Lower leg skin (tissue), 4 donors: ENCODE data around the gene LRATD1. TPM values are rescaled to one million over a fixed set of nuclear protein-coding genes. Genes with fewer than 3 reads are reported as not detected.

Experiments used
- DNase-seq, 2 donors: peaks; one replicate each; pipeline ENCODE4 v3.0.0-alpha.2; 2019; ENCODE audit warnings: low spot score in 2 of 2
- H3K4me3 ChIP-seq: fragments of 200-600 bp; sonication (generic); 2 replicates; pipeline ENCODE4 v1.5.1; 2017; ENCODE audit warnings: mild to moderate bottlenecking, low read depth; ENCODE audit not compliant: poor library complexity, severe bottlenecking
- POLR2A ChIP-seq, 2 donors: fragments of 450-650 bp; IDR thresholded peaks; one replicate each; pipeline ENCODE4 v1.6.1; 2016 to 2017; ENCODE audit warnings: antibody characterized with exemption in 2 of 2, mild to moderate bottlenecking in 1 of 2, moderate library complexity in 1 of 2
- WGBS, 2 donors: methylation state at CpG; one replicate each; pipeline ENCODE4 v1.1.5; 2018; 5-methylcytosine and 5-hydroxymethylcytosine counted together
- intact Hi-C: fragments of 100-400 bp; cut with DNase I; formaldehyde crosslinking; loops from one replicate; pipeline ENCODE4 v1.15.0; 2023; ENCODE audit warnings: low total_unique reads
- total RNA-seq, 4 donors: library from RNA; depleted of rRNA; stranded (reverse); fragments of >200 nt; gene quantifications; one replicate each; pipeline ENCODE4 v1.1.0, GENCODE V29; 2016
- TF ChIP-seq, protein P1 (sequence below), 3 donors: fragments of 450-650 bp; IDR thresholded peaks; one replicate each; pipeline ENCODE4 v1.5.1; 2016; ENCODE audit warnings: antibody characterized with exemption in 3 of 3, mild to moderate bottlenecking in 3 of 3, moderate library complexity in 2 of 3

Gene LRATD1
- total RNA-seq, 4 donors from 2014 or later: 34.5 to 113 (median 58.8) TPM

DNA sequence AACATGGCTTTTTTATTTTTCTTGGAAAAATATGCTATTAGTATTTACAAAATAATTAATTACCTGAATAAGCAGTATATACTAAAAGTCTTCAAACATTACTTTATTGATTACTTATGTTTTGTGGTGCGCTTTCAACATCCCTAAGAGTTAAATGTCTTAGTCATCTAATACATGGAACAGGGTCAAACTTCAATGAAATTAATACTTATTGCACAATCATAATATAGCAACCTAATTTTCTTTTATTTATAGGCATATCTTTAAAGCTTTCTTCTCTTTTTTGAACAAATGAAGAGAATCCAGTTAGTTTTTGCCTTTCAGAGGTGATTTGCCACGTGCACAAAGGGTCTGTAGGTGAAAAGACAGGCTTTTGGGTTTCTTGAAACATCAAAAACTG is 6.0 kb downstream of the LRATD1 start:
- H3K4me3 ChIP-seq: no peak overlapping the region
- intact Hi-C loops: loop anchor here (10.0 kb wide), 1 partner anchor 354 kb away; no protein-coding TSS in a partner anchor
- 92 to 93% methylated on average over 2 of the region's 2 CpGs for WGBS, 2 donors
- TF ChIP-seq, protein P1, sequence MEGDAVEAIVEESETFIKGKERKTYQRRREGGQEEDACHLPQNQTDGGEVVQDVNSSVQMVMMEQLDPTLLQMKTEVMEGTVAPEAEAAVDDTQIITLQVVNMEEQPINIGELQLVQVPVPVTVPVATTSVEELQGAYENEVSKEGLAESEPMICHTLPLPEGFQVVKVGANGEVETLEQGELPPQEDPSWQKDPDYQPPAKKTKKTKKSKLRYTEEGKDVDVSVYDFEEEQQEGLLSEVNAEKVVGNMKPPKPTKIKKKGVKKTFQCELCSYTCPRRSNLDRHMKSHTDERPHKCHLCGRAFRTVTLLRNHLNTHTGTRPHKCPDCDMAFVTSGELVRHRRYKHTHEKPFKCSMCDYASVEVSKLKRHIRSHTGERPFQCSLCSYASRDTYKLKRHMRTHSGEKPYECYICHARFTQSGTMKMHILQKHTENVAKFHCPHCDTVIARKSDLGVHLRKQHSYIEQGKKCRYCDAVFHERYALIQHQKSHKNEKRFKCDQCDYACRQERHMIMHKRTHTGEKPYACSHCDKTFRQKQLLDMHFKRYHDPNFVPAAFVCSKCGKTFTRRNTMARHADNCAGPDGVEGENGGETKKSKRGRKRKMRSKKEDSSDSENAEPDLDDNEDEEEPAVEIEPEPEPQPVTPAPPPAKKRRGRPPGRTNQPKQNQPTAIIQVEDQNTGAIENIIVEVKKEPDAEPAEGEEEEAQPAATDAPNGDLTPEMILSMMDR (IDR thresholded peaks at IDR 0.05): no peak
- TF ChIP-seq POLR2A (IDR thresholded peaks at IDR 0.05): no peak
- no peak for DNase-seq

DNA sequence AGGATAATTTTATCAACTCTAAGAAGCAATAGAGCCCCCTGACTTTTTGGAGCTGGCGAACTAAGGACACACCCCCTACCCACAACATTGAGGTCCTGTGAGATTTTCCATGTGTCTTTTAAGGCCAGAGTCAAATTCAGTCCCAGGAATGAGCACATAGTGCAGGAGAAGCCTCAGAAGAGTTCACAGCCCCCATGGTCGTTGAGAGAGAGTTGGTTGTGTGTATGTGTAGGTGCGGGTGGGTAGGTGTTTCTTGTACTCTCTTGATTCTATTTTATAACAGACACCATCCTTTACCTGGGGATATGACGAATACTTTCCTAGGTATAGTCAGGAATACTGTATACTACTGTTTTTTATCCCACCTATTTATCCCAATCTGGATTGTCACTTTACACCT is 8.6 kb downstream of the LRATD1 start:
- no peak for DNase-seq
- 84 to 88% methylated on average over 4 of the region's 4 CpGs for WGBS, 2 donors
- no peak overlapping the region for H3K4me3 ChIP-seq
- no peak for TF ChIP-seq POLR2A (IDR thresholded peaks at IDR 0.05)
- TF ChIP-seq, protein P1 (IDR thresholded peaks at IDR 0.05): no peak
- intact Hi-C loops: no loop called here

DNA sequence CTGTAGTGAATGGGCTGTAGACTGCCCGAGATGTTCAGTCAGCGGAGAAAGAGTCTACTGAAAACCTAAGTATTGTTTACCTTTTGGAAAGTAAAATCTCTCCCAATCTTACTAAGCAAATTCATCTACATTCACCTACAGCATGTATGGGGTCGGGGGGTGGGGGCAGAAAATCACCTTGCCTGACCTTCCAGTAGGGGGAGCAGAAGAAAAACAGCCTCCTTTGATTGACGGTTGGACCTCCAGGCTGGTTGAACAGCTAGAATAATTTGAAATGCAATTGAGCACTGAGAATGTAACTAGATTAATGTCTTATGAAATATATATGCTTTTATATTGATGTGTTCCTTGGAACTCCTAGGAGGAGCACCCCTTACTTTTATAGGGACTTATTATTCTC is 10.0 kb downstream of the LRATD1 start:
- no peak overlapping the region for H3K4me3 ChIP-seq
- no peak for DNase-seq
- intact Hi-C loops: no loop called here
- WGBS, 2 donors: 76 to 90% methylated on average over 4 of the region's 4 CpGs
- TF ChIP-seq POLR2A (IDR thresholded peaks at IDR 0.05): no peak
- TF ChIP-seq, protein P1 (IDR thresholded peaks at IDR 0.05): no peak

DNA sequence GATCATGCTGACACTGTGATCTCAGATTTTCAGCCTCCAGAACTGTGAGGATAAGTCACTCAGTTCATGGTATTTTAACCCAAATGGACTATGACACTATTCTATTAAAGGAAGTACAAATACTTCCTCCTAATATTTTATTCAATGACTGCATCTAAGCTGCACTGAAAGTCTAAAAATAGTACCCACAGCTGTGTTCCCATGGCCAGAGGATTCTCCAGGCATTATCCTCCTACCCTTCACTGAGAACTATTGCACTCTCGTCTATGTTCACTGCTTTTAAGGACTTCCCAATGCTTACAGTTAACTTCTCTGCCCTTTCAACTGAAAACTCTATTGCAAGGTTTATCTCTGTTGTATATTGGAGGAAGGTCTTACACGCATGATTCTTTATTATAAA is 15.2 kb downstream of the LRATD1 start:
- TF ChIP-seq, protein P1 (IDR thresholded peaks at IDR 0.05): no peak
- TF ChIP-seq POLR2A (IDR thresholded peaks at IDR 0.05): no peak
- no peak for DNase-seq
- H3K4me3 ChIP-seq: no peak overlapping the region
- WGBS, 2 donors: 66 to 71% methylated on average over 2 of the region's 2 CpGs
- intact Hi-C loops: no loop called here

DNA sequence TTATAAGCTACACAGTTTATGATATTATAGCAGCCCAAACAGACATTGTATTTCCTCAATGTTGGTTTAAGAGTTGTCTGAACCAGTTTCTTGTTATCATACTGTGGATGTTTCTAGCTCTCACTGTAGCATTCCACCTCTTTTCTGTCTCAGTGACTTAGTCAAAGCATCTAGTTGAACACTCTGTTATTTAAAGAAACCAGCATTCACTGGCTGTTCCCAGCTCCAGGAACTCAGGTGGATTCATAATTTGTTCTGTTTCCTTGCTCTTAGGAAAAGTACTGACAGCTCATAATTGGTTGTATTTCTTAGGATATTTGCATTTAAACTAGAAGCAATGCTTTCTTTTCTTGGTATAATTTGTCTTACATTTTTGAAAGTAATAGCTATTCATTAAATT is 17.5 kb downstream of the LRATD1 start:
- H3K4me3 ChIP-seq: no peak overlapping the region
- no peak for DNase-seq
- no peak for TF ChIP-seq POLR2A (IDR thresholded peaks at IDR 0.05)
- TF ChIP-seq, protein P1 (IDR thresholded peaks at IDR 0.05): no peak
- intact Hi-C loops: no loop called here

DNA sequence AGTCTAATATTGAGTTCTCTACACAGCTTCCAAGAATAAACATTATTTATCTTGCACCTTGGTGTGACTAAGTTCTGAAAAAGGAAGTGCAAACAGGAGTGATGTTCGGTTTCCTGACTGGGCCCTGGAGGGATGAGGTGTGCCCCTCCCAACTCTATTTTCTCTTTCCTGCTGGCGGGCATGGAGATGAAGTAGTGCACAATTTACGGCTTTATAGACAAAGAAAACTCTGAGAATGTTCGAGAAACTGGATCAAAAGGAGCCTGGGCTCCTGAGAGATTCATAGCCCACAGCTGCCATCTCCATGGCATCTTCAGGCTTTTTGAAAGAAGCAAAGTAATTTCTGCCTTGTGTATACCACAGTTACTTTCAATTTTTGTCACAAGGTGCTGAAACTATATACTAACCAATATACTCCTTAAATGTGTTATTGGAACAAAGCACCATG is 22.3 kb downstream of the LRATD1 start:
- intact Hi-C loops: no loop called here
- H3K4me3 ChIP-seq: no peak overlapping the region
- 55% methylated on average over 4 of the region's 4 CpGs for WGBS, 2 donors
- no peak for DNase-seq
- TF ChIP-seq POLR2A (IDR thresholded peaks at IDR 0.05): no peak
- TF ChIP-seq, protein P1 (IDR thresholded peaks at IDR 0.05): no peak
